Measurements from ENCODE around the gene P2RX1. TPM values are rescaled to one million over a fixed set of nuclear protein-coding genes. Genes with fewer than 3 reads are reported as not detected.

The P2RX1 gene
- polyA plus RNA-seq, 2 of the 4 experiments (the other 2 are of a cell fraction), result 0.05 to 0.13 TPM

GRCh38 chr17:3935140-3935542, 18.9 kb upstream of the P2RX1 start:
- Histone ChIP-seq H3K4me3 (no peak overlapping the region), H3K4me1 (no peaks in the 10 kb centered on the region; the same call in 2 of the 3 replicates), H3K9me3 (no peaks in the 10 kb centered on the region), H3K27ac (no peak overlapping the region), H3K4me2 (0 out of 3 replicates have a peak overlapping the region, but pooled peaks have one; percentile 25)
- peak; percentile 96 to 98 for ATAC-seq
- FAIRE-seq, result no peak
- TF ChIP-seq RAD21 (conservative IDR thresholded peaks at IDR 0.05 in 1 of 2, IDR thresholded peaks at IDR 0.05 in 1 of 2) (peak; percentile 79 to 90), SMC3 (IDR thresholded peaks at IDR 0.05) (peak; percentile 84), HES2 (IDR thresholded peaks at IDR 0.05) (no peak), ZNF302 (CRISPR knock-in tag; IDR thresholded peaks at IDR 0.05) (no peak), BCL3 (IDR thresholded peaks at IDR 0.05) (no peak), JUNB (IDR thresholded peaks at IDR 0.05) (no peak), EHMT2 (IDR thresholded peaks at IDR 0.05; ENCODE audit: low read depth) (no peak), CTCF (IDR thresholded peaks at IDR 0.05) (peak; percentile 70)
- ChIA-PET CTCF (interaction anchor here (0.6 to 5.8 kb wide), 39 partner anchors 9 to 461 kb away, joined by 3 to 84 read pairs (median 4); partner anchors contain the start of gene P2RX1), POLR2A (interaction anchor here (1.6 kb wide), 1 partner anchor 30 kb away, joined by 6 read pairs; no protein-coding TSS in a partner anchor)
- 26% methylated on average over 10 of the region's 10 CpGs for WGBS (ENCODE audit: missing lambda C conversion rate)
- DNase-seq (ENCODE audit: low read depth in 1 of 2, low spot score in 1 of 2), result peak; percentile 84 to 87

- no peak overlapping the region for H3K27ac ChIP-seq
- 77% methylated on average over 1 of the region's 1 CpG for WGBS (ENCODE audit: missing lambda C conversion rate)
- ATAC-seq, result no peak
- H3K4me3 ChIP-seq, result no peak overlapping the region
- FAIRE-seq, result no peak
- ChIA-PET POLR2A (no interaction called here), CTCF (interaction anchor here (0.8 to 5.8 kb wide), 4 partner anchors 15 to 79 kb away, joined by 3 to 43 read pairs (median 3); partner anchors contain the start of gene P2RX1)
- H3K4me1 ChIP-seq, result no peaks in the 10 kb centered on the region
- no peak overlapping the region for H3K4me2 ChIP-seq
- no peak for DNase-seq (ENCODE audit: low read depth in 1 of 2, low spot score in 1 of 2)
- no peak for TF ChIP-seq EHMT2 (IDR thresholded peaks at IDR 0.05; ENCODE audit: low read depth)
- TF ChIP-seq REST (IDR thresholded peaks at IDR 0.05), result no peak
- no peak for TF ChIP-seq ZNF302 (CRISPR knock-in tag; IDR thresholded peaks at IDR 0.05)
- no peak for TF ChIP-seq ATOH8 (CRISPR knock-in tag; IDR thresholded peaks at IDR 0.05; ENCODE audit: low read depth)
- TF ChIP-seq MAX (IDR thresholded peaks at IDR 0.05), result no peak
- no peak for TF ChIP-seq PHF8 (IDR thresholded peaks at IDR 0.05; ENCODE audit: borderline replicate concordance, low read depth)
- TF ChIP-seq BHLHE40 (IDR thresholded peaks at IDR 0.05; ENCODE audit: low read depth, low read length), result no peak
- H3K9me3 ChIP-seq, result no peaks in the 10 kb centered on the region
These were observed 13.5 kb upstream of the P2RX1 start for GRCh38 chr17:3929764-3930163.
